A673 (cell line): Measurements from ENCODE around the gene AUNIP. TPM values are rescaled to one million over a fixed set of nuclear protein-coding genes. Genes with fewer than 3 reads are reported as not detected.

Experiments
- BruUV-seq: library from RNA; stranded (reverse); fragments of 400-500 nt; replicated peaks from 2 replicates; lab custom pipeline; 2021; lab: Mats Ljungman, UMichigan
- CTCF ChIA-PET: fragments of 300-600 bp; sonication (Branson Sonifier 250); formaldehyde crosslinking; loops from one replicate; lab custom pipeline; 2022; ENCODE audit warnings: antibody characterized with exemption; lab: Charles Lee
- POLR2A ChIA-PET: fragments of 300-600 bp; sonication (Branson Sonifier 250); formaldehyde crosslinking; loops from one replicate; lab custom pipeline; 2022; ENCODE audit warnings: antibody characterized with exemption; ENCODE audit not compliant: low non-redundant PET; lab: Charles Lee
- DNase-seq: peaks from one replicate; pipeline ENCODE4 v3.0.0-alpha.2; 2015; ENCODE audit warnings: low spot score
- H3K27ac ChIP-seq: fragments of 200-600 bp; sonication (generic); 2 replicates; pipeline ENCODE4 v1.5.1; 2016; ENCODE audit warnings: mixed run types, low read depth, mild to moderate bottlenecking, mixed read lengths, antibody characterized with exemption, low read length; ENCODE audit not compliant: poor library complexity, severe bottlenecking
- H3K27me3 ChIP-seq: fragments of 200-600 bp; sonication (generic); replicated peaks from 2 replicates; pipeline ENCODE4 v1.6.1; 2017; ENCODE audit warnings: mixed run types, low read depth, mild to moderate bottlenecking, mixed read lengths, antibody characterized with exemption, low read length; ENCODE audit not compliant: insufficient read depth, poor library complexity
- H3K36me3 ChIP-seq: fragments of 200-600 bp; sonication (generic); 2 replicates; pipeline ENCODE4 v1.6.1; 2016; ENCODE audit warnings: mixed run types, mild to moderate bottlenecking, mixed read lengths, antibody characterized with exemption, low read length; ENCODE audit not compliant: insufficient read depth, poor library complexity, severe bottlenecking
- H3K4me1 ChIP-seq: fragments of 200-600 bp; sonication (generic); 2 replicates; pipeline ENCODE4 v1.6.1; 2017; ENCODE audit warnings: mixed run types, mild to moderate bottlenecking, mixed read lengths, antibody characterized with exemption, low read length; ENCODE audit not compliant: insufficient read depth, poor library complexity, severe bottlenecking
- H3K4me3 ChIP-seq: fragments of 200-600 bp; sonication (generic); 2 replicates; pipeline ENCODE4 v1.5.1; 2016; ENCODE audit warnings: low read depth, mixed run types, mild to moderate bottlenecking, mixed read lengths, low read length; ENCODE audit not compliant: poor library complexity, severe bottlenecking
- H3K9me3 ChIP-seq: fragments of 200-600 bp; sonication (generic); 2 replicates; pipeline ENCODE4 v1.6.1; 2016; ENCODE audit warnings: mixed run types, low read depth, mild to moderate bottlenecking, mixed read lengths, antibody characterized with exemption, low read length; ENCODE audit not compliant: poor library complexity, severe bottlenecking
- EZH2 ChIP-seq: fragments of 200-600 bp; sonication (generic); IDR thresholded peaks from 2 replicates; pipeline ENCODE4 v1.6.1; 2017; ENCODE audit warnings: borderline replicate concordance, low read depth, mild to moderate bottlenecking, mixed read lengths, antibody characterized with exemption, low read length; ENCODE audit not compliant: poor library complexity, severe bottlenecking
- intact Hi-C: fragments of 100-400 bp; cut with micrococcal nuclease; formaldehyde crosslinking; loops from one replicate; pipeline ENCODE4 v1.10.0; 2022; ENCODE audit not compliant: unreplicated experiment
- total RNA-seq: library from RNA; stranded (reverse); gene quantifications from 2 replicates; pipeline ENCODE4 v1.2.3, GENCODE V29; 2021
- TF ChIP-seq, protein P1 (sequence below): fragments of 300-800, 200-600 bp; sonication (generic); conservative IDR thresholded peaks from 2 replicates; pipeline ENCODE4 v1.5.1; 2017; ENCODE audit warnings: low read depth, mild to moderate bottlenecking, antibody characterized with exemption, low read length, moderate library complexity, mixed read lengths

The AUNIP gene
- total RNA-seq, 1 experiment from 2014 or later: 18.9 TPM

DNA sequence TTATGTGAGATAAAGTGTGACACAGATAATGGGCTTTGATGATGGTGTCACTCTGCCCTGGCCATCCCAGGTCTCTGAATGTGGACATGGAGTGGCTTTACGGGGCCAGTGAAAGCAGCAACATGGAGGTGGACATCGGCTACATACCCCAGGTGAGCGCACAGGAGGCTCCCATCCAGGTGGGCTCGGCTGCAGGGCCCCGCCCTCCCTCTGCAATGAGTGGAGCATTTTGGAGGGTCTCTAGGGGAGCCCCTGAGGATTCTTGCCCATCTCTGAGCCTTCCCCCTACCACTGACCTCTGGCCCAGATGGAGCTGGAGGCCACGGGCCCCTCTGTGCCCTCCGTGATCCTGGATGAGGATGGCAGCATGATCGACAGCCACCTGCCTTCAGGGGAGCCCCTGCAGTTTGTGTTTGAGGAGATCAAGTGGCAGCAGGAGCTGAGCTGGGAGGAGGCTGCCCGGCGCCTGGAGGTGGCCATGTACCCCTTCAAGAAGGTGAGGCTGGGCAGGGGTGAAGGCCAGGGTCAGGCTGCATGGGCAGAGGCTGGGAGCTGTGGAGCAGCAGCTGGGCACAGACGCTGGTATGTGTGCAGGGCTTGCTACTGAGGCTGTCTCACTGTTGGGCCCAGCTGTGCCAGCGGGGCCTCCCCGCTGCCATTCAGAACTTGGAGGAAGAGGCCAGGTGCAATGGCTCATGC lies 47.7 kb downstream of the AUNIP start:
- POLR2A ChIA-PET: no interaction called here

GRCh38 chr1:25810341-25811299 lies 48.6 kb downstream of the AUNIP start:
- ChIA-PET POLR2A (no interaction called here), CTCF (interaction anchor here (0.5 to 1.0 kb wide), 2 partner anchors 13 to 1765 kb away, joined by 3 to 4 read pairs; no protein-coding TSS in a partner anchor)
- intact Hi-C loops: loop anchor here (5.0 kb wide), 1 partner anchor 193 kb away; the partner anchor contains the start of gene MAN1C1
- Histone ChIP-seq H3K4me3 (no peak overlapping the region), H3K36me3 (no peaks in the 10 kb centered on the region), H3K4me1 (no peaks in the 10 kb centered on the region), H3K9me3 (no peaks in the 10 kb centered on the region), H3K27ac (no peak overlapping the region), H3K27me3 (no peaks in the 10 kb centered on the region)
- no TSS peak for BruUV-seq
- TF ChIP-seq, protein P1, sequence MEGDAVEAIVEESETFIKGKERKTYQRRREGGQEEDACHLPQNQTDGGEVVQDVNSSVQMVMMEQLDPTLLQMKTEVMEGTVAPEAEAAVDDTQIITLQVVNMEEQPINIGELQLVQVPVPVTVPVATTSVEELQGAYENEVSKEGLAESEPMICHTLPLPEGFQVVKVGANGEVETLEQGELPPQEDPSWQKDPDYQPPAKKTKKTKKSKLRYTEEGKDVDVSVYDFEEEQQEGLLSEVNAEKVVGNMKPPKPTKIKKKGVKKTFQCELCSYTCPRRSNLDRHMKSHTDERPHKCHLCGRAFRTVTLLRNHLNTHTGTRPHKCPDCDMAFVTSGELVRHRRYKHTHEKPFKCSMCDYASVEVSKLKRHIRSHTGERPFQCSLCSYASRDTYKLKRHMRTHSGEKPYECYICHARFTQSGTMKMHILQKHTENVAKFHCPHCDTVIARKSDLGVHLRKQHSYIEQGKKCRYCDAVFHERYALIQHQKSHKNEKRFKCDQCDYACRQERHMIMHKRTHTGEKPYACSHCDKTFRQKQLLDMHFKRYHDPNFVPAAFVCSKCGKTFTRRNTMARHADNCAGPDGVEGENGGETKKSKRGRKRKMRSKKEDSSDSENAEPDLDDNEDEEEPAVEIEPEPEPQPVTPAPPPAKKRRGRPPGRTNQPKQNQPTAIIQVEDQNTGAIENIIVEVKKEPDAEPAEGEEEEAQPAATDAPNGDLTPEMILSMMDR: peak; percentile 97
- TF ChIP-seq EZH2: no peak
- peak; percentile 60 for DNase-seq

More for the DNA sequence above, 47.7 kb downstream of the AUNIP start:
- no peak overlapping the region for H3K27ac ChIP-seq
- no peaks in the 10 kb centered on the region for H3K36me3 ChIP-seq
- CTCF ChIA-PET: interaction anchor here (1.0 kb wide), 1 partner anchor 14 kb away, joined by 3 read pairs; no protein-coding TSS in a partner anchor
- H3K9me3 ChIP-seq: no peaks in the 10 kb centered on the region
- intact Hi-C loops: loop anchor here (5.0 kb wide), 1 partner anchor 194 kb away; the partner anchor contains the start of gene MAN1C1
- TF ChIP-seq, protein P1: no peak
- H3K4me1 ChIP-seq: no peaks in the 10 kb centered on the region
- H3K4me3 ChIP-seq: no peak overlapping the region
- BruUV-seq: no TSS peak
- DNase-seq: no peak
- H3K27me3 ChIP-seq: no peaks in the 10 kb centered on the region

GRCh38 chr1:25809929-25810328 lies 49.3 kb downstream of the AUNIP start:
- H3K27ac ChIP-seq: no peak overlapping the region
- H3K9me3 ChIP-seq: no peaks in the 10 kb centered on the region
- no peak for DNase-seq
- intact Hi-C loops: loop anchor here (5.0 kb wide), 1 partner anchor 193 kb away; the partner anchor contains the start of gene MAN1C1
- no peaks in the 10 kb centered on the region for H3K4me1 ChIP-seq
- no TSS peak for BruUV-seq
- ChIA-PET CTCF (interaction anchor here (0.5 kb wide), 1 partner anchor 1764 kb away, joined by 4 read pairs; no protein-coding TSS in a partner anchor), POLR2A (no interaction called here)
- TF ChIP-seq, protein P1: no peak
- TF ChIP-seq EZH2: no peak
- H3K27me3 ChIP-seq: no peaks in the 10 kb centered on the region
- no peak overlapping the region for H3K4me3 ChIP-seq
- peaks cover 3% of the 10 kb centered on the region for H3K36me3 ChIP-seq
